GM21825 (cell line): ENCODE measurements around the gene BUB1.
A peak's percentile ranks its signal among the peaks of the same experiment; 100 is the strongest.
"Not testable (repeated sequence)": the region's sequence is repeated elsewhere in the genome, so short reads cannot be mapped to it uniquely, and the experiment has no call there.

ENCODE experiments used
- ATAC-seq: cut with Tn5 transposase; IDR thresholded peaks from one replicate; pipeline ENCODE4 v1.9.1; 2021; ENCODE audit warnings: mild to moderate bottlenecking, moderate library complexity; ENCODE audit not compliant: unreplicated experiment

The BUB1 gene

GRCh38 chr2:110691612-110692258 is 13.9 kb upstream of the BUB1 start:
- ATAC-seq: no peak

- no peak for ATAC-seq
Observed at GRCh38 chr2:110690083-110690965, 12.5 kb upstream of the BUB1 start.

- ATAC-seq: no peak
Observed at GRCh38 chr2:110688594-110689091, 10.8 kb upstream of the BUB1 start.

GRCh38 chr2:110687775-110688484 is 10.1 kb upstream of the BUB1 start:
- ATAC-seq: not testable (repeated sequence)

- no peak for ATAC-seq
Observed at GRCh38 chr2:110682872-110683271, 5.0 kb upstream of the BUB1 start.

- ATAC-seq: no peak
Observed at GRCh38 chr2:110682267-110682666, 4.4 kb upstream of the BUB1 start.

- ATAC-seq: no peak
Observed at GRCh38 chr2:110680709-110681108, 2.8 kb upstream of the BUB1 start.

GRCh38 chr2:110679865-110680264 is 2.0 kb upstream of the BUB1 start:
- no peak for ATAC-seq

- ATAC-seq: no peak
Observed at GRCh38 chr2:110679337-110679707, 1.5 kb upstream of the BUB1 start.

- no peak for ATAC-seq
Observed at GRCh38 chr2:110678457-110679336, 834 bp upstream of the BUB1 start.

- ATAC-seq: no peak
Observed at GRCh38 chr2:110677080-110677479, 783 bp downstream of the BUB1 start.

GRCh38 chr2:110675679-110676078 is 2.2 kb downstream of the BUB1 start:
- no peak for ATAC-seq

- ATAC-seq: peak; percentile 89
Observed at GRCh38 chr2:110674620-110675555, 3.0 kb downstream of the BUB1 start.

GRCh38 chr2:110673201-110673600 is 4.7 kb downstream of the BUB1 start:
- ATAC-seq: no peak

- ATAC-seq: no peak
Observed at GRCh38 chr2:110670826-110671225, 7.0 kb downstream of the BUB1 start.

GRCh38 chr2:110669079-110669478 is 8.8 kb downstream of the BUB1 start:
- no peak for ATAC-seq

GRCh38 chr2:110667071-110667470 is 10.8 kb downstream of the BUB1 start:
- ATAC-seq: no peak

- no peak for ATAC-seq
Observed at GRCh38 chr2:110664135-110664534, 13.7 kb downstream of the BUB1 start.

- no peak for ATAC-seq
Observed at GRCh38 chr2:110662560-110662959, 15.3 kb downstream of the BUB1 start.
